Uterus (tissue), 4 donors: ENCODE data around the gene GABRB3. TPM values are rescaled to one million over a fixed set of nuclear protein-coding genes. Genes with fewer than 3 reads are reported as not detected.

ENCODE experiments used
- DNase-seq, 2 donors: peaks; one replicate each; pipeline ENCODE4 v3.0.0-alpha.2; 2019 to 2020
- H3K27ac ChIP-seq, 2 donors: fragments of 200-600 bp; sonication (generic); 1 replicate in 1 of 2; 2 replicates in 1 of 2; pipeline ENCODE4 v1.5.1; 2016 to 2018
- H3K27me3 ChIP-seq, 2 donors: fragments of 200-600 bp; sonication (generic); one replicate each; pipeline ENCODE4 v1.5.1; 2018 to 2019; ENCODE audit warnings: control low read depth in 1 of 2
- H3K36me3 ChIP-seq, 2 donors: fragments of 200-600 bp; sonication (generic); one replicate each; pipeline ENCODE4 v1.5.1; 2019; ENCODE audit warnings: control low read depth in 1 of 2
- H3K4me1 ChIP-seq, 2 donors: fragments of 200-600 bp; sonication (generic); one replicate each; pipeline ENCODE4 v1.5.1; 2018 to 2019; ENCODE audit warnings: control low read depth in 1 of 2
- H3K4me3 ChIP-seq, 2 donors: fragments of 200-600 bp; sonication (generic); 1 replicate in 1 of 2; 2 replicates in 1 of 2; pipeline ENCODE4 v1.5.1; 2018 to 2019; ENCODE audit warnings: mild to moderate bottlenecking in 1 of 2
- H3K9me3 ChIP-seq, 2 donors: fragments of 200-600 bp; sonication (generic); one replicate each; pipeline ENCODE4 v1.5.1; 2019; ENCODE audit warnings: control low read depth in 1 of 2
- CTCF ChIP-seq, 4 experiments: fragments of 200-600 bp in 2 of 4; fragments of 450-650 bp in 2 of 4; sonication (generic) in 2 of 4; IDR thresholded peaks; one replicate each; pipeline ENCODE4 v1.5.1; 2016 to 2019; ENCODE audit warnings: antibody characterized with exemption in 4 of 4, mild to moderate bottlenecking in 2 of 4, moderate library complexity in 1 of 4
- POLR2A ChIP-seq, 2 donors: fragments of 450-650 bp; IDR thresholded peaks; one replicate each; pipeline ENCODE4 v1.6.1; 2016; ENCODE audit warnings: antibody characterized with exemption in 2 of 2, mild to moderate bottlenecking in 1 of 2, moderate library complexity in 1 of 2
- intact Hi-C: fragments of 100-400 bp; cut with DNase I; formaldehyde crosslinking; loops from one replicate; pipeline ENCODE4 v1.15.1; 2023; ENCODE audit warnings: low total_unique reads
- total RNA-seq, 4 donors: library from RNA; depleted of rRNA in 3 of 4; stranded (reverse); fragments of >200 nt in 3 of 4; gene quantifications; one replicate each; pipeline versions ENCODE4 v1.1.0 to v1.2.4, GENCODE V29; 2014 to 2023
- donor health status: DM: yes; HTN: yes; CAD: no.

Gene GABRB3
- total RNA-seq, 4 donors from 2014 or later, result 1.7 to 6.2 (median 1.8) TPM; not detected in 1

GRCh38 chr15:26598704-26599103 lies 174.2 kb downstream of the GABRB3 start:
- H3K9me3 ChIP-seq, result no peaks in the 10 kb centered on the region
- no peaks in the 10 kb centered on the region for H3K36me3 ChIP-seq
- no peaks in the 10 kb centered on the region for H3K4me1 ChIP-seq
- H3K4me3 ChIP-seq, result no peak overlapping the region
- DNase-seq, result no peak
- H3K27me3 ChIP-seq, result no peaks in the 10 kb centered on the region
- TF ChIP-seq CTCF (IDR thresholded peaks at IDR 0.05), result no peak
- no peak for TF ChIP-seq POLR2A (IDR thresholded peaks at IDR 0.05)
- no peak overlapping the region for H3K27ac ChIP-seq
- intact Hi-C loops, result no loop called here

DNA sequence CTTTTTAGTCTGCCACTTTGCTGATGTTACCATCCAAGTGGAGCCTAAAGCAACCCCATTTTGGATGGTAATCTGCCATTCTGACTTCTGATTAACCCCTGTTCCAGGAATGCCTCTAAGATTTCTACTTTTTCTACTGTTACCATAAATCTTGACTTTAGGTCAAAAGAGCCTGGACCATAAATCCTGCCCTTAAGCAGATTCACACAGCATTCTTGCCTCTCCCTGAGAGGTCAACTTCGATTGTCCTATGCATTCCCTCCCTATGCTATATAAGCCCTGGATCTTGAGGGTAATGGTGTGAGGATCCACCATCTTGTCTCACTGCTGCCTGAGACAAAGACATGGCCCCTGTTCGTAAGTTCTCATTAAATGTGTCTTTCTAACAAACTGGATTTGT lies 177.3 kb downstream of the GABRB3 start:
- Histone ChIP-seq H3K4me1 (no peaks in the 10 kb centered on the region), H3K36me3 (no peaks in the 10 kb centered on the region), H3K27ac (no peak overlapping the region), H3K9me3 (no peaks in the 10 kb centered on the region), H3K27me3 (no peaks in the 10 kb centered on the region), H3K4me3 (no peak overlapping the region)
- DNase-seq, result no peak
- no peak for TF ChIP-seq POLR2A (IDR thresholded peaks at IDR 0.05)
- no peak for TF ChIP-seq CTCF (IDR thresholded peaks at IDR 0.05)
- intact Hi-C loops, result no loop called here

GRCh38 chr15:26590676-26591075 lies 182.2 kb downstream of the GABRB3 start:
- H3K9me3 ChIP-seq, result no peaks in the 10 kb centered on the region
- TF ChIP-seq CTCF (IDR thresholded peaks at IDR 0.05) (no peak), POLR2A (IDR thresholded peaks at IDR 0.05) (no peak)
- no peak overlapping the region for H3K4me3 ChIP-seq
- H3K36me3 ChIP-seq, result no peaks in the 10 kb centered on the region
- no peak overlapping the region for H3K27ac ChIP-seq
- intact Hi-C loops, result no loop called here
- H3K27me3 ChIP-seq, result no peaks in the 10 kb centered on the region
- no peaks in the 10 kb centered on the region for H3K4me1 ChIP-seq
- DNase-seq, result no peak

GRCh38 chr15:26582840-26583239 lies 190.0 kb downstream of the GABRB3 start:
- intact Hi-C loops, result no loop called here
- DNase-seq, result no peak
- H3K9me3 ChIP-seq, result no peaks in the 10 kb centered on the region
- no peak overlapping the region for H3K4me3 ChIP-seq
- TF ChIP-seq POLR2A (IDR thresholded peaks at IDR 0.05), result no peak
- TF ChIP-seq CTCF (IDR thresholded peaks at IDR 0.05), result no peak
- no peaks in the 10 kb centered on the region for H3K36me3 ChIP-seq
- no peaks in the 10 kb centered on the region for H3K27me3 ChIP-seq
- no peaks in the 10 kb centered on the region for H3K4me1 ChIP-seq
- H3K27ac ChIP-seq, result no peak overlapping the region

GRCh38 chr15:26580943-26581342 lies 191.9 kb downstream of the GABRB3 start:
- no peak overlapping the region for H3K27ac ChIP-seq
- H3K4me3 ChIP-seq, result no peak overlapping the region
- no peaks in the 10 kb centered on the region for H3K9me3 ChIP-seq
- no peak for DNase-seq
- H3K36me3 ChIP-seq, result no peaks in the 10 kb centered on the region
- TF ChIP-seq CTCF (IDR thresholded peaks at IDR 0.05) (no peak), POLR2A (IDR thresholded peaks at IDR 0.05) (no peak)
- intact Hi-C loops, result no loop called here
- H3K27me3 ChIP-seq, result no peaks in the 10 kb centered on the region
- H3K4me1 ChIP-seq, result no peaks in the 10 kb centered on the region
